ENCODE results near the gene ELF3.
"Not testable (repeated sequence)": the region's sequence is repeated elsewhere in the genome, so short reads cannot be mapped to it uniquely, and the experiment has no call there.

ELF3 gene

DNA sequence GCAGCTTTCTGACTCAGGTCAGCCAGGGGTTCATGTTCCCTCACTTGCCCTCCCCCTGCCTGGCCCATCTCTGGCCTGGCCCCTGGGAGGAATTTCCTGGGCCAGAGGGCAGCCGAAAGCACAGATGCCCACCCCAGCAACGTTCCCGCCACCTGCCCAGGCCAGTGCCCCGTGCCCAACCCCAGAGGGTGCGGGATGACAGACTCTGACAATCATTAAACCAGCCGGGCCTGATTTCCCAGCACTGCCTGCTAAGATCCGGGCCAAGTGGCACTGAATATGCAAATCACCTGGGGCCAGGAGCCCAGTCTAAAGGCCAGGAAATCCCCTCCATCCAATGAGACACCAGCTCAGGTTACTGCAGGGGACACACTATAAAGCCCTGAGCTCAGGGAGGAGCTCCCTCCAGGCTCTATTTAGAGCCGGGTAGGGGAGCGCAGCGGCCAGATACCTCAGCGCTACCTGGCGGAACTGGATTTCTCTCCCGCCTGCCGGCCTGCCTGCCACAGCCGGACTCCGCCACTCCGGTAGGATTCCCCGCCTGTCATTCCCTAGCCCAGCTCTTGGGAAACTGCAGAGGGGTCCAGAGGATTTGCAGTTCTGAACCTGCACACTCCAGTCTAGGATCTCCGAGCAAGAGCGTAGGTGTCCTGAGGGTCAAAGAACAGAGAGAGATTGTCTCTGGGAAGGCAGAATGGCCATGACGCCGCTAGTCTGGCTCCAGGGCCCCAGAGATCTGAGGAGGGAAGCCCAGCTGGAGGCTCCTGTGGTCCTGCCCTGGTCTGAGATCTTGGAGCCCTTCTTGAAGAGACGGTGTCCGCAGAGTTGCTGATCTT is at the start of gene ELF3:
TSS of gene ELF3 (plus strand) at position 408 of the 836 bp plus-strand sequence. CDS start 550 bp downstream, outside the sequence.
- DNase-seq: peak; percentile 88

- not testable (repeated sequence) for DNase-seq
These were observed 48.0 kb upstream of the ELF3 start for GRCh38 chr1:201962382-201962781.

DNA sequence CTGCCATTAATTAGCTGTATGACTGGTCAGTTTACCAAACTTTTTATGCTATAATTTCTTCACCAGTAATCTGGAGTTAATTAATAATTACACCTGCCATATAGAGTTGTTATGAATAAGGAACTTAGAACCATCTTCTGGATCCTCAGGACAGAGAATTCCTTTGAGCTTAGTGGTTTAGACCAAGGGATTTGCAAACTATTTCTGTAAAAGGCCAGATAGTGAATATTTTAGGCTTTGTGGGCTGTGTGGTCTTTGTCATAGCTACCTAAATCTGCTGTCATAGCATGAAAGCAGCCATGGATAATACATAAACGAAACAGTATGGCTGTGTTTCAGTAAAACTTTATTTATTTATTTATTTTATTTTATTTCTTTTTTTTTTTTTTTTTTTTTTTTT is 46.1 kb upstream of the ELF3 start:
- DNase-seq: no peak

GRCh38 chr1:201966171-201966570 is 44.2 kb upstream of the ELF3 start:
- no peak for DNase-seq

DNA sequence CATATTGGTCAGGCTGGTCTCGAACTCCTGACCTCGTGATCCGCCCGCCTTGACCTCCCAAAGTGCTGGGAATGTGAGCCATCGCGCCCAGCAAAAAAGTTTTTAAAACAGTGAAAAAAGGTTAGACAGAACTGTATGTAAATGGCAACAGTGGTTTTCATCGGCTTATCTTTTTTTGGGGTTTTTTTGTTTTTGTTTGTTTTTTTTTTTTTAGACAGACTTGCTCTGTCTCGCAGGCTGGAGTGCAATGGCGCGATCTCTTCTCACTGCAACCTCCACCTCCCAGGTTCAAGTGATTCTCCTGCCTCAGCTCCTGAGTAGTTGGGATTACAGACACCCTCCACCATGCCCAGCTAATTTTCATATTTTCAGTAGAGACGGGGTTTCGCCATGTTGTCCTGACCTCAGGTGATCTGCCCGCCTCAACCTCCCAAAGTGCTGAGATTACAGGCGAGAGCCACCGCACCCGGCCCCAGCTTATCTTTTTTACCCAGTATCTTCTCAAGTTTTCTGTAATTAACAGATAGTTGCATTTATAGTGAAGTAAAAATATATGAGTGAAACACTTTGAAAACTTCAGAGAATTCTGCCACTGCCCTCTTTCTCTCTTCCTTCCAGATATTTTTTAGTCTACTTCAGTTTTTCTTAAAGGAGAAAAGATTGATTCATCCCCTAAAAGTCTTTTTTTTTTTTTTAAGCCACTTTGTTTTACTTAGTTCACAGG is 42.0 kb upstream of the ELF3 start:
- no peak for DNase-seq

- DNase-seq: peak; percentile 23
These were observed 39.8 kb upstream of the ELF3 start for GRCh38 chr1:201970334-201971159.

- DNase-seq: peak; percentile 79
These were observed 28.2 kb upstream of the ELF3 start for GRCh38 chr1:201982082-201982622.

- DNase-seq: peak; percentile 92
These were observed 27.6 kb upstream of the ELF3 start, which contains the start of gene RNPEP for GRCh38 chr1:201982623-201983379. Gene RNPEP, plus strand, starts transcription at chr1:201982648. Its CDS starts 19 bp downstream, at chr1:201982667.

GRCh38 chr1:201983380-201983805 is 27.0 kb upstream of the ELF3 start:
- DNase-seq: no peak

DNA sequence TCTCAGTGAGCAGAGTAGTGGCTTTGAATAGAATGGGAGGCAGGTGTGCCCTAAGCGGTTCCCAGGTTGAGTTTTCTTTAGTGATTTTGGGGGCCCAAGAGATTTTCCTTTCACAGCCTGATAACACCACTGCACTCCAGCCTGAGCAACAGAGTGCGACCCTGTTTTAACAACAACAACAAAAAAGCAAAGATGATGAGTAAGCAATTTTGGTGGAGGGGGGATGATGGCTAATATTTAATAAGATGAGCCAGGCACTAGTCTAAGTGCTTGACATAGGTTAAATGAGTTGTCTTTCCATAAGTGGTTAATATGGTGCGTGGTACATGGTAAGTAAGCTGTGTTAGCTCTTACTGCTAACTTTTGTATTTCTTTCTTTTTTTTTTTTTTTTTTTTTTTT is 25.9 kb upstream of the ELF3 start:
- DNase-seq: no peak

GRCh38 chr1:201985355-201985754 is 25.0 kb upstream of the ELF3 start:
- no peak for DNase-seq

- DNase-seq: no peak
These were observed 21.8 kb upstream of the ELF3 start for GRCh38 chr1:201988601-201989000.

GRCh38 chr1:201989354-201990128 is 20.8 kb upstream of the ELF3 start:
- no peak for DNase-seq

DNA sequence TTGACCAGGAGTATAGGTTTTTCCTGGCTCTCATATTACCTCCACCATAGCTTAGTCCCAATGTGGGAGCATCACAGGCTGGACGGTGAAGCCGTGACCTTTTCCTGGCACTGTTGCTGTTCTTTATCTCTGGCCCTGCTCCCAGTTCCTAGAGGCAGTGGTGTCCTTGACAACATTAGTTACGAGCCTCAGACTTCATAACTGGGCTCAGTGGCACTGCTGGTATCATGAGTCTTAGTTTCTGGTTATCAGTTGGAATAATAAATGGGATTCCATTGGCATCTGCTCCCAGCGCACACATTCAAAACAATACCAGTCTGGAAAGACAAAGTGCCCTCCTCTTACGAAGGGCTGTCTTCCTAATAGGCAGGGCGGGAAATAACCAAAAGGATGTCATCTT is 20.0 kb upstream of the ELF3 start:
- no peak for DNase-seq

DNA sequence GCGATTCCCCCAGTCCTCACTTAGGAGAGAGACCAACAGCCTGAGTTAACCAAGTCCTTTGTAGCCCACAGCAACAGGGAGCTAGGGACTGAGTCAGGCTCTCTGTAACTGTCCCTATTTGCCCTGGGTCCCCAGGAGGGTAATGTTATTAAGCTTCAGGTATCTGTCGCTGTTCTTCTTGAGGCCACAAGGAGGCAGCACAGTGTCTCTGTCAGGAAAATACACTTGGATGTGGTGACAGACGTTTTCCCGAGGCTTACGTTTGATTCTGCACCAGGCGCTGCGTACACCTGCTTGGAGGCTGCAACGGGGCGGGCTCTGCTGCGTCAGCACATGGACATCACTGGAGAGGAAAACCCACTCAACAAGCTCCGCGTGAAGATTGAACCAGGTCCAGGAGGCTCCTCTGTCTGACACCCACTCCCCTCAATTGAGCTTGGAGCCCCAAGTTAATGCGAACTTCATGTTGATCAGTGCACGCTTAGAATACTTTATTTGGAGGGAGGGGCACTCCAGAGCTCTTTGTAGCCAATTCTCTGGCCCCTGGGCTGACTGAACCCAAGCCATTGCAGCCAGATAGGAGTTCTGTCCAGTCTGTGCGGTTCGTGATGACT is 10.7 kb upstream of the ELF3 start:
- peak; percentile 94 for DNase-seq

GRCh38 chr1:202002507-202002906 is 7.9 kb upstream of the ELF3 start:
- no peak for DNase-seq

DNA sequence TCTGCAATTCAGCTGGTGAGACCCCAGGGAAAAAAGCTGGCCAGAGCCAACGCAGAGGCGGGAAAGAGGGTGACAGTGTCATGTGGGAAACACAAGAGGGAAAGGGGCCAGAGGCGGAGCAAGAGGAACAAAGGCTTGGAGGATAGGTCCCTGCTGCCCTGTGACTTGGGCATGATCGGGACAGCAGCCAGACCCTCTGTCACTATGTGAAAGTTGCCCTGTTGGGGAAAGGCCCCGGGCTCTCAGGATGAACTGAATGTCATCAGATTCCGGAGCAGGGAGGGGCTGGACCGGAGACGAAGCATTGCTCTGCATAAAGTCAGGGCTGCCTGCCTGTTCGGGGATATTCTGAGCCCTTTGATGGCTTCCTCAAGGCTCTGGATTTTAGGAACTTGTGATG is 5.7 kb upstream of the ELF3 start:
- DNase-seq: no peak

GRCh38 chr1:202005958-202006357 is 4.4 kb upstream of the ELF3 start:
- DNase-seq: no peak

DNA sequence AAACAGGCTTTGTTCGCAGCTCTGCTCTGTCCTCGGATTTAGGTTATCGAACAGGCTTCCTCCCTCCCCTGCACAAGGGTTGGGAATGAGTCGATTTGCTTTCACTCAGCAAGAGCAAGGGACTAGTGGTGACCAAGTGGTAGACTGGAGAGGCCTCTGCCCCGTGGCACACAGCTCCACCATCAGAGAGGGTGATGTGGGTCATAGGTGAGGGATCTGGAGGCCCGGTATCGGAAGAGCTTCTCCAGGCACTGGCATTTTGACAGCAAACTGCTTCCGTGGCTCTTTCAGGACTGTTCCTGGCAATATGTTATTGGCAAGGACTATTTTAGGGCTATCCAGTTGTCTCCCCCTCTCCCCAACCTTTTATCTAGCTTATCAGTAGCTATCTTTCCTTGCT is 3.1 kb upstream of the ELF3 start:
- no peak for DNase-seq

DNA sequence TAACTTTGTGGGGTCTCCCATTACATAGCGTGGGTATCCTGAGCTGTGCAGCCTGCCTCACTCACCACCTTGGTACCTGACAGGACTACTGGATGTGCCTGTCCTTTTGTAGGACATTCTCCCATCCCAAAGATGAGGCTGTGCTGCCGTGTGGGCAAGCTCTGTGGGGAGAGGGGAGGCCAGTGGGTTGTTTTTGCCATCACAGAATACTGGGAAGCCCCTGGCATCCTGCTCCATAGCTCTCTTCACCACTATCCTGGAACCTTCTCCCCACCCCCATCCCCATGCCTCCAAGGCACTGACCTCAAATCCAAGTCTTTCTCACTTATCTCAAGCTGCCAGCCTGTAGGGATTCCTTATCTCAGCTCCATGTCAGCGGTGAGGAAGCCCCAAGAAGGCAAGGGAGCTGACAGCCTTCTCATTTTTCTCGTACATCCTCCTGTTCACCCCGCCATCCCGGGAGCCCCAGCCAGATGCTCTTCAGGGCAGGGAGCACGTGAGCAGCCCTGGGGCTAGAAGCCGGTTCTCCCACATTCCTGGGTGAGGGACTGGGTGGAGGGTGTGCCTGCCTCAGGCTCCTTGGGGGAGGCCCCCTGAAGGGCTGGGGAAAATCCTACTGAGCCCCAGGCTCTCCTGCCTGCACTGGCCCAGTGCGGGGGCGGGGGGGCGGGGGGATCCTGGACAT is 2.4 kb upstream of the ELF3 start:
- no peak for DNase-seq

Data from NCI-H82 (cell line).